Left renal cortex interstitium (tissue), 4 donors: ENCODE measurements around the gene TNFRSF25. TPM values are rescaled to one million over a fixed set of nuclear protein-coding genes. Genes with fewer than 3 reads are reported as not detected.

Experiments used
- DNase-seq, 4 donors: peaks; one replicate each; pipeline ENCODE4 v3.0.0-alpha.2; 2013; ENCODE audit warnings: low read depth in 4 of 4, low spot score in 2 of 4, missing footprints in 1 of 4
- polyA plus RNA-seq, 4 donors: library from polyadenylated mRNA; unstranded; fragments of 120-200 nt; gene quantifications; one replicate each; pipeline ENCODE4 v1.2.1, GENCODE V29; 2013; ENCODE audit not compliant: insufficient read length in 4 of 4

Gene TNFRSF25
- polyA plus RNA-seq, 4 donors: 7.0 to 25.9 (median 17.6) TPM

DNA sequence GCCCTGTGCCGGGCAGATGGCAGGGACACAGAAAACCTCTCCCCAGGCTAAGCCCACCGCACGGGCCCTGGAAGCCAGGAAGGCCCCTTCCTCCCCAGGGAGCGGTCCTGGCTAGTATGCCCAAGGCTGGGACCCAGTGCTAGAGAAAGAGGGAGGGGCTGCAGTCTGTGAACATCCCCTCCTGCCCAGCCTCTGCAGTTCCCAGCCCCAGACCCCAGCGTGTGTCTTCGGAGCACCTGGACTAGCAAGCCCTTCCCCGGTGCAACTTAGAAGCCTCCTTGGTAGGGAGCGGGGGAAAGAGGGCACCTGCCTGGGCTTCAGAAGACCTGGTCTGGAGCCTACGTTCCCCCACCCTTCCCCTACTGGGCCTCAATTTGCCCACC is 23.4 kb upstream of the TNFRSF25 start:
- DNase-seq: no peak

- no peak for DNase-seq
These were observed 22.8 kb upstream of the TNFRSF25 start for GRCh38 chr1:6488602-6489382.

GRCh38 chr1:6487804-6488484 is 22.0 kb upstream of the TNFRSF25 start:
- DNase-seq: no peak

GRCh38 chr1:6486433-6487011 is 20.5 kb upstream of the TNFRSF25 start:
- peak; percentile 62 to 87 (median 68) for DNase-seq

DNA sequence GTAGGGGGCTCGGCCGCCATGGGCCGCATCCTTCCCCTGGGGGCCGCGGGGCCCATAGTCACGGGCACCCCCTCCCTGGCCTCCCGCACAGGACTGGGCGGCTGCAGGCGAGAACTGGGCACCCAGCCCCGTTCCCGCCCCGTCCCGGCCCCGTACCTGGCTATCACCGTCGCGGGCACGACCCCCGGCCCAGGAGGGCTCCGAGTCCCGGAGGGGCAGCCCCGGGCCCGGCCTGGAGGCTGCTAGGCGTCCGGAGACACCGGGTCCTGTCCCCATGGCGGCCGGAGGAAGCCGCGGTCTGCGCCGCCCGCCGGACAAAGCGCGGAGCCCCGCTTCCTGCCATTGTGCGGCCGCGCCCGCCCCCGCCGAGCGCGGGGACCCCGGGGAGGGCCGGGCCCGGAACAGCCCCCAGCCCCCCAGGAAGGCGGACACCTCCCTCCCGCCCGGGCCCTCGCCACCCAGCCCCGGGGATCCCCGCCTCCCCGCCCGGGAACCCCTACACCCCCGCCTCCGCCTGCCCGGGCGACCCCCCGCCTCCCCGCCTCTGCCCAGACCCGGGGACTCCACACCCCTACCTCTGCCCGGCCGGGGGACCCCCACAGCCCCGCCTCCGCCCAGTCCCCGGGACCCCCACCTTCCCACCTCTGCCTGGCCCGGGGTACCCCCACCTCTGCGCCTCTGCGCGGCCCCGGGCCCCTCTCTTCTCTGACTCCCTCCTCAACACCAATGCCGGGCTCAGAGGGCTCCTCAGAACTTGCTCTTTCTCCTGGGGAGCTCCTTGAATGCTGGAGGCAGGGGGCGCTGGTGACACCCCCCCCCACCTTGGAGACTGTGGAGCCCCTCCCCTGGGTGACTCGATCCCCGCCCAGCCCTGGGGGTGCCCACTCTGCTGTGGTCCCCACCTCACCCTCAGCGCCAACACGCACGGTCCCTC is 19.5 kb upstream of the TNFRSF25 start:
- no peak for DNase-seq

DNA sequence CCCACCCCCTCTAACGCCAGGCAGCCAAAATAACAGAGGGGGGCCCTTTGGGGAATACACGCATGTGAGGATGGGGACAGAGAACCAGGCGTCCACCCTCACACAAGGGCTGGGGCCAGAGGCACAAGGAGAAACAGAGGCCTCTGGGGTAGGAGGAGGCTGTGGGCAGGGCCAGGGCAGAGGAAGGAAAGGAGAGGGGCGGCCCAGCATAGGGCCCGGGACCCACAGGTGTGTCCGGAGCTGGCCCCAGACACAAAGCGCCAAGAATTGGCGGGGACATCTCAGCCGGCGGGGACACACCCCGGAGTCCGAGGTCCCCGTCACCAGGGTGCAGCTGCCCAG is 18.8 kb upstream of the TNFRSF25 start:
- DNase-seq: no peak

GRCh38 chr1:6483761-6484117 is 17.8 kb upstream of the TNFRSF25 start:
- no peak for DNase-seq

GRCh38 chr1:6483017-6483760 is 17.2 kb upstream of the TNFRSF25 start:
- DNase-seq: no peak

GRCh38 chr1:6481820-6482219 is 15.8 kb upstream of the TNFRSF25 start:
- DNase-seq: no peak

- no peak for DNase-seq
These were observed 11.3 kb upstream of the TNFRSF25 start for GRCh38 chr1:6477039-6477820.

DNA sequence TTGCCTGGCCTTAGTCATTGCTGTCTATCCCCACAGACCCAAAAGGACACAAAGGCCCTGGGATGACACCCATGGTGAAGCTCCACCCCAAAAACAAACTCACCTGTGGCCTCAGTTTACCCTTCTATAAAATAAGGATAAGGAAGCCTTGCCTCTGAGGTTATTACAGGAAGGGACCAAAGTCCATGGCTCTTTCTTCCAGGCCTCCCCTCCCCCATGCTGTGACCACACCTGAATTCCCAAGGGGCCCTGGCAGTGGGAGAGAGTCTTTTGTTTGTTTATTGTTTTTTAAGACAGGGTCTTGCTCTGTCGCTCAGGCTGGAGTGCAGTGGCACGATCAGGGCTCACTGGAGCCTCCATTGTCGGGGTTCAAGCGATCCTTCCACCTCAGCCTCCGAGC is 10.5 kb upstream of the TNFRSF25 start:
- no peak for DNase-seq

DNA sequence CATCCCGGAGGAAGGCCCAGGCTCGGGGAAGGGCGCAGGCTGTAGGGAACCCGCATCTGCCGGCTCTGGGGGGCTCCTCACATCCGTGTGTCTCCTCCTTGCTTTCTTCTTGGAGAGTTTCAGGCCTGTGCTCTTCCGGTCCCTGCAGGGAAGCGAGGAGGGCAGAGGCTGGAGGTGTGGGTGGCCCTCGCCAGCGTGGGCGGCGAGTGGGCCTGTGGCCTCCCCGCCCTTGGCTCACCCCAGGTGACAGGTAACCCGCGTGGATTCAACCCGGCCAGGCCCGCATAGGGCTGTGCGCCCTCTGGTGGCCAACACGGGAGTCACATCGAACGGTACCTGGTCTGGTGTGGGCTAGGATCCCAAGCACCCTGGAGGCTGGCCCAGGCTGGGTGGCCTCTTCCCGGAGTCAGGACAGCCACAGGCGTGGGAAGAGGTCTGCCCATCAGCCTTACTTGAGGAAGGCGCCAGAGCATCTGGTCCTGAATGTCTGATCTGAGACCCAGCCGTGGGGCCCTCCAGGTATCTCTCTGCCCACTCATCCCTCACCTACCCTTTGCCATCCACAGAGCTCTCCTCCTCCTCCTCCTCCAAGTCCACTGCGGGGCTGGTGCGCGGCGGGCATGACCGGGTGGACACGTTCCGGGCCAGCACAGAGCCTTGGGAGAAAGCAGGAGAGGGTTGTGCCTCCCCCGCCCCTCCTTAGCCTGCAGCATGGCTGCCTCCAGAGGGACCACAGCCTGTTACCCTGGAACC is 9.6 kb upstream of the TNFRSF25 start:
- no peak for DNase-seq

DNA sequence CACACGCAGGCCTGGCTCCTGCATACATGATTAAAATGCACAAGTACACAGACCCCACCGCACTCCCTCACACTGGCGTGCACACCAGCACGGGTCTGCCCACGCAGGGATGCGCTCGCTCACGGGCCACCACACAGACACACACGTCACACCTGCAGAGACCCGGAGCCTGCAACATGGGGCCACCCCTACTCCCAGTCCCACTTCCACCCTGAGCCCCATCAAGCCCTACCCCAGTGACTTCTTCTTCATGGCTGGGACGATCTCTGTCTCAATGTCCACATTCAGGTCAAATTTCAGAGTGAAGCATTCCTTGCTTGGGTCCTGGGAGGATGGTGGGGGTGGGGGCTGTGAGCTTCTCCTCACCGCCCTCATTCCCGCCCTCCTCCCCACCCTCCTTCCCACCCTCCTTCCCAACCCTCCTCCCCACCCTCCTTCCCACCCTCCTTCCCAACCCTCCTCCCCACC is 8.9 kb upstream of the TNFRSF25 start:
- no peak for DNase-seq

- DNase-seq: no peak
These were observed 8.2 kb upstream of the TNFRSF25 start for GRCh38 chr1:6473974-6474814.

DNA sequence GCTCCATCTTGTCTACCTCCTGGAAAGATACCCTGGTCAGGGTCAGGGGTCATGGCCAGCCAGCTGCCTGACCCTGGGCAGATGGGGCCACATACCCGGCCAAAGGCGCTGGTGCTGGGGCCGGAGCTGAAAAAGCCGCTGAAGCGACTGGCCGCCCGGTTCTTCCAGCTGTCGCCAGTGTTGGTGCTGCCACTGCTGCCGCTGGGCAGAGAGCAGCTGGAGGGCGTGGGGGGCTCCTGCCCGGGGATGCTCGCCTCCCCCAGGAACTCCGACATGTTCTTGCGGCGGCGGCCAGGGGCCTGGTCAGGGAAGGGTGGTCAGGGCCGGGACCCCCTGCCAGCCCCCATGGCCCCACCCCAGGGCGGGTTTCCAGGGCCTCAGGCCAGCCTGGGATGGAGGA is 7.2 kb upstream of the TNFRSF25 start:
- DNase-seq: no peak

DNA sequence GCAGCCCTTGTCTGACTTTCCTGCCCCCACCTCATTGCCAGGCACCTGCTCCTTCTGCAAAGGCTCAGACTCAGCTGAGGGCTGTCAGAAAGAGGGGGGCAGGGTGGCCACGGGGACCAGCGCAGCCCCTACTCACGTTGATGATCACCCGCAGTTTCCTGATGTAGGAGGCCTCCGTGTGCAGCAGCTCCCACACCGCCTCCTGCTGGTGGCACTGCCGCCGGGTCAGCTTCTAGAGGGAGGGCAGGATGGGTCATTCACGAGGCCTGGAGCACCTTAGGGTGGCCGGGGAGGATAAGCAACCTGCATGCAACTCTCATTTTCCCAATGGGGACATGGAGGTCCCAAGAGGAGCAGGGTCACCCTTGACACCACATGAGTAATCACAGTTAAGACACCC is 6.4 kb upstream of the TNFRSF25 start:
- DNase-seq: no peak

GRCh38 chr1:6471970-6472368 is 6.0 kb upstream of the TNFRSF25 start:
- no peak for DNase-seq
